Erythroblast (primary cell): ENCODE results near the gene POLH.

Source experiments
- GATA1 ChIP-seq: IDR thresholded peaks from 2 replicates; pipeline ENCODE4 v1.6.1; 2011; ENCODE audit warnings: low read depth, mild to moderate bottlenecking, control low read depth, low read length, moderate library complexity
- POLR2A ChIP-seq: IDR thresholded peaks from 2 replicates; pipeline ENCODE4 v1.6.1; 2011; ENCODE audit warnings: mild to moderate bottlenecking, low read length

- no peak for TF ChIP-seq POLR2A
- no peak for TF ChIP-seq GATA1
Measured at GRCh38 chr6:43575105-43575771, 747 bp upstream of the POLH start.
